ENCODE results near the gene KCNIP1.

The KCNIP1 gene

DNA sequence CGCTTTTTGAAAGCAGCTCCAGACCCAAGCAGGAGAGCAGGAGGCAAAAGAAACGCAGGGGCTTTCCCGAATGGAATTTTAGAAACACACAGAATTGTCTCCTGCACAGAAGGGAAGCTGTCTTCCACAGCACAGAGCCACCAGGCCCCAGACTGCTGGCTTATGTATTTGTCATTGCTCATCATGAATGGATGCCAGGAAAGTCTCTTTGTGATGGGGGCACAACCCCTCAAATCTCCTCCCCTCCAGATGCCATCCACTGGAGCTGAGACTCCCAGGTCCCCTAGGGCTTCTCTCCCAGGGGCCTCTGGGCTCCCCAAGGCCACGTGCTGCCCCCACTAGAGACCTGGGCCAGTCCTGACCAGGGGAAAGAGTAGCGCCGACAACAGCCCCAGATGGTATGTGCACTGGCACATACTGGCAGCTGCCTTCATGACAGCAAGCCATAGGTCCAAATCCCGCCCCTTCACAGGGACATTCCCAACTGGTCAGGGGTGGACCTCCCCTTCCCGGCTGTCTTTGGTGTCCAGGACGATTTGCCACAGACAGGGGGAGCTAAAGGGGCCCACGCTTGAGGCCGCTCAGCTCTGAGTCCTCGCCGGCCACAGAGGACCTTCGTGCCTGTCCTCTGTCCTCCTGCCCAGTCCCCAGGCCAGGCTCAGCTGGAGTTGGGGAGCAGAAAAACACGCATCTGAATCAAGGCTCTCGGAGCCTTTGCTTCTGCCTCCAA, 127.8 kb downstream of the KCNIP1 start:
- Histone ChIP-seq H3K9me3 (ENCODE audit: control insufficient read depth, low read length) (no peaks in the 10 kb centered on the region), H3K4me3 (ENCODE audit: low read length) (no peak overlapping the region), H3K27me3 (ENCODE audit: control insufficient read depth, insufficient read depth, low read length) (peaks cover 10% of the 10 kb centered on the region), H3K9ac (ENCODE audit: low read length) (no peak overlapping the region), H3K4me1 (ENCODE audit: control insufficient read depth, insufficient read depth, low read length) (peaks cover 5% of the 10 kb centered on the region), H3K36me3 (ENCODE audit: control insufficient read depth, insufficient read depth, low read length) (no peaks in the 10 kb centered on the region)

DNA sequence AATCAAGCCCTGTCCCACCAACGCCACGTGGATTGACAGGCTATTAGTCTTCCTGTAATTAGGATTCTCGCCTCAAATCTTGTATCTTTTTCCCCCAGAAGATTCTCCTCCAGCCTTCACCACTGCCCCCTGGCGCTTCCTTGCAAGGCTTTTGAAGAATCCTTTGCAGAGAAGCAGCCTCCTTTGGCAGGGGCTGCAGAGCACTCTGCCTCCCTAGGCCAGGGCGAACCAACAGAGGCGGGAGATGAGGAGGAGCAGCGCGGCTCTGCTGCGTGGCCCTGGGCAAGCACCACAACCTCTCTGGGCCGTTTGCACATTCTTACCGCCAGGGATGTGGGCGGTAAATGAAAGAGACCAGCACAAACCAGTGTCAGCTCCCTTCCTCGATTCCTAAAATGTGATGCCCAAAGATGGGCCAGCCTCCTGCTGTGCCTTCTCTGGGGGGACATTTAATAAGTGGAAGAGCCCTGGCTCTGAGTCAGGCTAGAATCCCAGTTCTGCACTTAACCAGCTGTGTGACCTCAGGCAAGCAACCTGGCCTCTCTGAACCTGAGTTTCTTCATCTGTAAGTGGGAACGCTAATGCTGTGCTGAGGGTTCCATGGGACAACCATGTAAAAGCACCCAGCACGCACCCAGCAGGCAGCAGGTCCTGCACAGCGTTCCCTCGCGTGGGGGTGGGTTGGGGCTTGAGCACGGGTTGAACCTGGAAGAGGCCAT, 128.6 kb downstream of the KCNIP1 start:
- H3K4me1 ChIP-seq (ENCODE audit: control insufficient read depth, insufficient read depth, low read length) = peaks cover 5% of the 10 kb centered on the region
- no peak overlapping the region for H3K4me3 ChIP-seq (ENCODE audit: low read length)
- peaks cover 10% of the 10 kb centered on the region for H3K27me3 ChIP-seq (ENCODE audit: control insufficient read depth, insufficient read depth, low read length)
- no peaks in the 10 kb centered on the region for H3K36me3 ChIP-seq (ENCODE audit: control insufficient read depth, insufficient read depth, low read length)
- no peak overlapping the region for H3K9ac ChIP-seq (ENCODE audit: low read length)
- no peaks in the 10 kb centered on the region for H3K9me3 ChIP-seq (ENCODE audit: control insufficient read depth, low read length)

DNA sequence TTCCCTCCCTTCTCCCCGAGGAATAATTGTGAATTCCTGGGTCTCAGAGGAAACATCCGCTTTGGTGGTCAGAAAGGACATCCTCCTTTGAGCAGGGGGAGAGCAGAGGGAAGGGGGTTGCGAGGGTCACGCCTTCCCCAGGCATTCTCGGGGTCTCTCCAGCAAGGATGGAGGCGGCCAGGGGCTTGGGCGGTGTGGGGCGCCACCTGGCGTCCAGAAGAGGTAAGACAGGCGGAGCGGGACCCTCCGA, 129.1 kb downstream of the KCNIP1 start:
- Histone ChIP-seq H3K4me3 (ENCODE audit: low read length) (no peak overlapping the region), H3K9ac (ENCODE audit: low read length) (peak overlapping the region; percentile 44), H3K36me3 (ENCODE audit: control insufficient read depth, insufficient read depth, low read length) (no peaks in the 10 kb centered on the region), H3K9me3 (ENCODE audit: control insufficient read depth, low read length) (no peaks in the 10 kb centered on the region), H3K27me3 (ENCODE audit: control insufficient read depth, insufficient read depth, low read length) (peaks cover 10% of the 10 kb centered on the region), H3K4me1 (ENCODE audit: control insufficient read depth, insufficient read depth, low read length) (peaks cover 5% of the 10 kb centered on the region)

DNA sequence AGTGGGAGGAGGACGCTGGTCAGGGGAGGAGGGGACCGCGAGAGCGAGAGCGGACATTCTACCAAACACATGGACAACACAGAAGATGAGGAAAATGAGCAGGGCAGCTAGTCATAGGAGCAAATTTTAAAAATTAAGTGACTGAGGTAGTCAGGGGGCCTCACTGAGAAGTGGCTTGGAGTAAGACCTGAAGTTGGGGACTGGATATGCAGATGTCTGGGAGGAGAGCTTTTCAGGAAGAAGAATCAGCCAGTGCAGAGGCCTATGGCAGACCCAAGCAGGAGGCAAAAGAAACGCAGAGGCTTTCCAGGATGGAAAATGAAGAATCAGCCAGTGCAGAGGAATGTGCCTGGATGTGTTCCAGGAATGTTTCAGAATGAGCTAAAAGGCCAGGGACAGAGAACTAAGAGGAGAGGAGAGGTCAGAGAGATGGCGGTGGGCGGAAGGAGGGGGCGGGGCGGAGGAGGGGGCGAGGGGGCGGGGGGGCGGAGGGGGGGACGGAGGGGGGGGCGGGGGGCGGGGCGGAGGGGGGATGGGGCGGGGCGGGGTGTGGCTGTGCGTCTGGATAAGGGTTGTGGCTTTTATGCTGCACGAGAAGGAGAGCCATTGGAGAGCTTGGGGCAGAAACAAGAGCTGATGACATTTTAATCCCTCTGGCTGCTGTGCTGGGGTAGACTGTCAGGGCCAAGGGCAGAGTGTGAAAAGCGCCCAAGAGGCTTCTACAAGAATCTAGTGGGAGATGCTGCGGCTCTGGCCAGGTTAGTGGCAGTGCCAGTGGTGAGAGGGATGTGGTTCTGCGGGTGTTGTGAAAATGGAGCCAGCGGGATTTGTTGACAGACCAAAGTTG, 129.6 kb downstream of the KCNIP1 start:
- H3K4me1 ChIP-seq (ENCODE audit: control insufficient read depth, insufficient read depth, low read length) = peaks cover 5% of the 10 kb centered on the region
- peak overlapping the region; percentile 44 for H3K9ac ChIP-seq (ENCODE audit: low read length)
- peaks cover 10% of the 10 kb centered on the region for H3K27me3 ChIP-seq (ENCODE audit: control insufficient read depth, insufficient read depth, low read length)
- no peaks in the 10 kb centered on the region for H3K9me3 ChIP-seq (ENCODE audit: control insufficient read depth, low read length)
- H3K36me3 ChIP-seq (ENCODE audit: control insufficient read depth, insufficient read depth, low read length) = no peaks in the 10 kb centered on the region
- H3K4me3 ChIP-seq (ENCODE audit: low read length) = no peak overlapping the region

DNA sequence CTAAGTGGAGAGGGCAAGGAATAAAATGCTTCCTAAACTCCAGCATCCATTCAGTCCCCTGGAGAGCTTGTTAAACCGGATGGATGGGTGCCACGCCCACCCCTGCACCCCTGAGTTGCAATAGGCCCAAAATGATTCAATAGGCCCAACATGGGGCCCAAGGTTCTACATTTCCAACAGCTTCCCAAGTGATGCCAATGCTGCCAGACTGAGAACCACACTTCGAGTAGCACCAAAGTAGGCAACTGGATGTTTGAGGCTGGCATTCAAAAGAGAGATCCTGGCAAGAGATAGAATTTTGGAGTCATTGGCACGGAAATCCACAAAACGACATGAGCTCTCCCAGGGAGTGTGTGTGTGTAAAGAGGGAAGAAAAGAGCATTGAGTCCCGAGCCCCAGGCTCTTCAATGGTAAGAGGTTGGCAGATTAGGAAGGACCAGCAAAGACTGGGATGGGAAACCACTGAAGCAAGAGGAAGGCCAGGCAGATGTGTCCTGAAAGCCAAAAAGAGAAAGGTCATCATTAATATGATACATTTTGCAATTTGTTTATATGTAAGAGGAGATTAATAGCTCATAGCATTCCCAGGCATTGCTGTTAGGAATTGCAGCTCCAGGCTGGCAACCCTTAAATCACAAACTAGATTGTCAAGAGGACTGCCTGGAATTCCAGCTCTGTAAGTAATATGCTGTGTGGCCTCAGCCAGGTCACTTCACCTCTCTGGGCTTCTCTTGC, 130.6 kb downstream of the KCNIP1 start:
- Histone ChIP-seq H3K9ac (ENCODE audit: low read length) (no peak overlapping the region), H3K36me3 (ENCODE audit: control insufficient read depth, insufficient read depth, low read length) (no peaks in the 10 kb centered on the region), H3K9me3 (ENCODE audit: control insufficient read depth, low read length) (no peaks in the 10 kb centered on the region), H3K4me1 (ENCODE audit: control insufficient read depth, insufficient read depth, low read length) (peaks cover 5% of the 10 kb centered on the region), H3K4me3 (ENCODE audit: low read length) (no peak overlapping the region), H3K27me3 (ENCODE audit: control insufficient read depth, insufficient read depth, low read length) (peaks cover 10% of the 10 kb centered on the region)

DNA sequence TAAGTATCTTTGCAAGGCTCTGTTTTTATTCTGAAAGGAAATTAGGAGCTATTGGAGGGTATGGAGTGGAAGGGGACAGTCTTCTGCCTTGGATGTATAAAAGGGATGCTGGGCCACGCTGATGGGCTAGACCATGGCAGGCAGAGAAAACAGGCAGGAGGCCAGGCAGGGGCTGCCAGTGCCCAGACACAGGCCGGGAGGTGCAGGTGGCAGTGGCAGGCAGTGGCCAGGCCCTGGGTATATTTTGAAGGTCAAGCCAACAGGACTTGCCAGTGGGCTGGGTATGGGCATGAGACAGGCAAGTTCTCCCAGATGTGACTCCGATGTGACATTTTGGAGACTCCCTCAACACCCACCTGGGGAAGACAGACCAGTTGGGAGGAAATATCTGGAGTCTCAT, 131.9 kb downstream of the KCNIP1 start:
- H3K27me3 ChIP-seq (ENCODE audit: control insufficient read depth, insufficient read depth, low read length) = peaks cover 10% of the 10 kb centered on the region
- no peaks in the 10 kb centered on the region for H3K9me3 ChIP-seq (ENCODE audit: control insufficient read depth, low read length)
- no peak overlapping the region for H3K4me3 ChIP-seq (ENCODE audit: low read length)
- H3K4me1 ChIP-seq (ENCODE audit: control insufficient read depth, insufficient read depth, low read length) = peaks cover 5% of the 10 kb centered on the region
- no peak overlapping the region for H3K9ac ChIP-seq (ENCODE audit: low read length)
- no peaks in the 10 kb centered on the region for H3K36me3 ChIP-seq (ENCODE audit: control insufficient read depth, insufficient read depth, low read length)

DNA sequence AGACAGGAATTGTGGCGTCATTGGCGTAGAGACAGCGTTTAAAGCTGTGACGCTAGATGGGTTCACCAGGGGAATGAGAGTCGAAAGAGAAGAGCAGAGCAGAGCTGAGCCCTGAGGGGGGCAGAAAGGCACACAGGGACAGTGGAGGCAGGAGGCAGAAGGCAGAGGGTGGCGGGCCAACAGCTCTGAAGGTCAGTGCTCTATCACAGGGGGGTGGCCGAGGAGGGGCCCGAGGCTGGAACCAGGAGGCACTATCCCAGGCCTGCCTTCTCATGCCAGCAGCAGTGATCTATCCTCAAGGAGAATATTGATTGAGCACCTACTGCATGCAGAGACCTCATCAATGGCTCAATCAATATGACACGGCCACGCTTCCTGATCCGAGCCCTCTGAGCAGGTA, 132.4 kb downstream of the KCNIP1 start:
- H3K9me3 ChIP-seq (ENCODE audit: control insufficient read depth, low read length) = no peaks in the 10 kb centered on the region
- no peaks in the 10 kb centered on the region for H3K36me3 ChIP-seq (ENCODE audit: control insufficient read depth, insufficient read depth, low read length)
- H3K4me1 ChIP-seq (ENCODE audit: control insufficient read depth, insufficient read depth, low read length) = peaks cover 5% of the 10 kb centered on the region
- H3K27me3 ChIP-seq (ENCODE audit: control insufficient read depth, insufficient read depth, low read length) = peaks cover 10% of the 10 kb centered on the region
- no peak overlapping the region for H3K4me3 ChIP-seq (ENCODE audit: low read length)
- no peak overlapping the region for H3K9ac ChIP-seq (ENCODE audit: low read length)

DNA sequence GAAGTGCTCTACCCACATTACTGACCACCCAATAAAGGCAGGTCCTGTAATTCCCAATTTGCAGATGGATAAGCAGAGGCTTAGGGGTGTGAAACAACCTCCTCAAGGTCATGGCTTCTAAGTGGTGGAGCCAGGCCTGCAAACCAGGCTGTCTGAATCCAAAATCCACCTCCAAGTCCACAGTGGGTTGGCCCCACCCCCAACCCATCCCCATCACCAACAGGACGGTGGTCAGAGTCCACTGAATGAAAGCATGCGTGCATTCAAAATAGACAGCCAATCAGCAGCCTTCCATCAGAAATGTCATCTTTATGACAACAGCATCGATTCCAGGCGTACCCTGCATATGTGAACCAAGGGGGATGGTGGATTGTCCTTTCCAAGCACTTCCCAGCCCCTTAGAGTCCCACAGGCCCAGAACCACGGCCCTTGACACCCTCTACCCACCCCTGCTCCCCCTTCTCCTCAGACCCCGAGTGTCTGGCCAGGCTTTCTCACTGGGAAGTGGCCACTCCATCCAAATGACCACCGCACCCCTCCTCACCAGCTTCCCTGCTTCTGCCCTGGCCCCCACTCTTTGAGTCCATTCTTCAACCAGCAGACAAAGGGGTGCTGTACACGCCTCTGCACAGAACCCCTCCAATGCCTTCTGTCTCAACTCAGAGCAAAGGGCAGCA, 133.1 kb downstream of the KCNIP1 start:
- H3K36me3 ChIP-seq (ENCODE audit: control insufficient read depth, insufficient read depth, low read length) = no peaks in the 10 kb centered on the region
- no peak overlapping the region for H3K9ac ChIP-seq (ENCODE audit: low read length)
- H3K4me1 ChIP-seq (ENCODE audit: control insufficient read depth, insufficient read depth, low read length) = peaks cover 5% of the 10 kb centered on the region
- no peaks in the 10 kb centered on the region for H3K9me3 ChIP-seq (ENCODE audit: control insufficient read depth, low read length)
- H3K4me3 ChIP-seq (ENCODE audit: low read length) = no peak overlapping the region
- H3K27me3 ChIP-seq (ENCODE audit: control insufficient read depth, insufficient read depth, low read length) = peaks cover 8% of the 10 kb centered on the region

DNA sequence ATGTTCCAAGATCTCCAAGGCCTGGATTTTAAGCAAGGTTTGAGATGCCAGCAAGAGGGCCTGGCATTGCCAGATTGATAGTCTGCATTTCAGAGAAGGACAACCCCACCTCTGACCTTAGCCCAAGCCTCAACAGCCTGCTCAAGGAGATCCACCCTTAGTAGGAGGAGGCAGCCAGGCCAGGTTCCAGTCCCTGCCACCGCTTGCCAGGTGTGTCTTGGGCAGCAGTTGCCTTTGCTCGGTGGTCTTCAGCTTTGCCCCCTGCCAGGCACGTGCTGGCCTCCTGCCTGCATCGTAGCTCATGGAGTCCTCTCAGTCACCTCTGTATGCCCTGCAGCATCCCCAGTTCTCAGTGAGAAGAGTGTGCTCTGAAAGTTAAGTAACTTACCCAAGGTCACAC, 134.2 kb downstream of the KCNIP1 start:
- Histone ChIP-seq H3K36me3 (ENCODE audit: control insufficient read depth, insufficient read depth, low read length) (no peaks in the 10 kb centered on the region), H3K4me1 (ENCODE audit: control insufficient read depth, insufficient read depth, low read length) (peaks cover 3% of the 10 kb centered on the region), H3K9me3 (ENCODE audit: control insufficient read depth, low read length) (no peaks in the 10 kb centered on the region), H3K4me3 (ENCODE audit: low read length) (no peak overlapping the region), H3K9ac (ENCODE audit: low read length) (no peak overlapping the region), H3K27me3 (ENCODE audit: control insufficient read depth, insufficient read depth, low read length) (no peaks in the 10 kb centered on the region)

DNA sequence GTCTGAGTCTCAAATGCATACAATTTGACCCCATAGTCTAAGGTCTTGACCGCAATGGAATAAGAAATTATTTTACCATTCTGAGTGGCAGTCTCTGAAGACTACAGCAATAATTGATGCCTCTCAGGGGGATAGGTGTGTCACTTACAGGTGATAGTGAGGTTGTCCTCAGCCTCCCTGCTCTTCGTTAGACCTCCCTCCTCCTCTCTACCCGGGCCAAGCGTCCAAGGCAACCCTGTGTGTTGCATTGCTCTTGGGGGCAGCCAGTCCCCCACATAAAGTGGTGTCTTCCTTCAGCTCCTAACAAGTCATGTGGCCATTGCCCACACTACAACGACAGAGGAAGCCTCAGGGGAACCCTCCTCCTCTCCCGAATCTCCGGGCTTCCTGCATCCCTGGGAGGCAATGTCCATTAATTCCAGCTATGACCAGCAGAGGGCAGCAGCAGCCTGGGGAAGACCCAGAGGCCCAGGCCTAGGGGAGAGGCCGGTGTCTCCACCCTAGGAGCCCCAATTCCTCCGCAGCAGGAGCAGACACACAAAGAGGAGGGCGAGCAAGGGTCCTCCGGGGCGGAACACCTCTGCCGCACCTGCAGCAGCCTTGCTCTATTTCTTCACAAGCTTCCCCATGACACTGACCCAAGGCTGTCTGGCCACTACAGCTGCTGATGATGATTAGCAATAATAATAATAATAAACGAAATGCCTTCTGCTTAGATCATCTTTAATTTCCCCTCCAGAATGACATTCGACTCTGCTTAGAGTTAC, 134.8 kb downstream of the KCNIP1 start:
- Histone ChIP-seq H3K9ac (ENCODE audit: low read length) (no peak overlapping the region), H3K27me3 (ENCODE audit: control insufficient read depth, insufficient read depth, low read length) (no peaks in the 10 kb centered on the region), H3K36me3 (ENCODE audit: control insufficient read depth, insufficient read depth, low read length) (no peaks in the 10 kb centered on the region), H3K4me1 (ENCODE audit: control insufficient read depth, insufficient read depth, low read length) (no peaks in the 10 kb centered on the region), H3K9me3 (ENCODE audit: control insufficient read depth, low read length) (no peaks in the 10 kb centered on the region), H3K4me3 (ENCODE audit: low read length) (no peak overlapping the region)
